Measurements from ENCODE around the gene LGALS3BP. TPM values are rescaled to one million over a fixed set of nuclear protein-coding genes. Genes with fewer than 3 reads are reported as not detected.

LGALS3BP gene
- total RNA-seq, 1 experiment from 2014 or later: 389 TPM

GRCh38 chr17:78997231-78997741, 17.6 kb upstream of the LGALS3BP start (continued):
- TF ChIP-seq ZBTB33 (IDR thresholded peaks at IDR 0.05; ENCODE audit: extremely low read depth, insufficient replicate concordance, low read length) (no peak), EZH2phosphoT487 (IDR thresholded peaks at IDR 0.05; ENCODE audit: borderline replicate concordance) (no peak), JUND (IDR thresholded peaks at IDR 0.05) (no peak)

- Histone ChIP-seq H3K9me2 (ENCODE audit: insufficient read depth) (no peaks in the 10 kb centered on the region), H4K20me1 (ENCODE audit: insufficient read depth) (no peaks in the 10 kb centered on the region; the same call in 1 of the 2 replicates), H2AFZ (ENCODE audit: low read depth, low read length, poor library complexity, severe bottlenecking) (no peak overlapping the region), H3K79me2 (ENCODE audit: insufficient read depth, low read length) (peaks cover 75% of the 10 kb centered on the region), H3K4me2 (ENCODE audit: low read length) (no peak overlapping the region), H3K27me3 (ENCODE audit: insufficient read depth, low read length) (no peaks in the 10 kb centered on the region), H3K9ac (ENCODE audit: low read length) (no peak overlapping the region), H3K4me1 (ENCODE audit: control insufficient read depth in 1 of 2, insufficient read depth in 2 of 2, low read length in 2 of 2) (no peaks in the 10 kb centered on the region), H3K9me3 (ENCODE audit: control insufficient read depth in 1 of 2, insufficient read depth in 1 of 2, low read depth in 1 of 2, low read length in 2 of 2) (no peaks in the 10 kb centered on the region), H3K36me3 (ENCODE audit: control insufficient read depth in 1 of 2, insufficient read depth in 2 of 2, low read length in 2 of 2) (peaks cover 44 to 65% of the 10 kb centered on the region in 2 experiments; a peak in 3 of 4 replicates), H3K27ac (ENCODE audit: low read depth, low read length) (no peak overlapping the region), H3K4me3 (replicated peaks in 1 of 2; ENCODE audit: low read depth in 1 of 2, low read length in 2 of 2) (no peak overlapping the region)
- ATAC-seq (no peak), DNase-seq (ENCODE audit: low read depth, low spot score) (no peak)
- no TSS peak for BruUV-seq (replicated peaks)
- TF ChIP-seq ZFX (IDR thresholded peaks at IDR 0.05): no peak
- TF ChIP-seq TCF7L2 (IDR thresholded peaks at IDR 0.05; ENCODE audit: borderline replicate concordance, extremely low read depth, insufficient read depth, insufficient read length): no peak
- TF ChIP-seq REST (IDR thresholded peaks at IDR 0.05; ENCODE audit: low read depth): no peak
- TF ChIP-seq JUND (IDR thresholded peaks at IDR 0.05): no peak
- no peak for TF ChIP-seq EZH2phosphoT487 (IDR thresholded peaks at IDR 0.05; ENCODE audit: borderline replicate concordance)
- no peak for TF ChIP-seq SRF (IDR thresholded peaks at IDR 0.05; ENCODE audit: low read depth)
- TF ChIP-seq CEBPB (IDR thresholded peaks at IDR 0.05; ENCODE audit: low read depth): no peak
- no peak for TF ChIP-seq SIN3A (IDR thresholded peaks at IDR 0.05; ENCODE audit: low read depth)
- TF ChIP-seq ELF1 (IDR thresholded peaks at IDR 0.05; ENCODE audit: borderline replicate concordance, low read depth): no peak
- no peak for TF ChIP-seq YY1 (IDR thresholded peaks at IDR 0.05; ENCODE audit: extremely low read depth, insufficient replicate concordance, low read depth, low read length)
- TF ChIP-seq CBX3 (IDR thresholded peaks at IDR 0.05; ENCODE audit: low read depth): no peak
- no peak for TF ChIP-seq POLR2A (IDR thresholded peaks at IDR 0.05; ENCODE audit: borderline replicate concordance, extremely low read depth, insufficient read depth, insufficient read length)
- TF ChIP-seq SP1 (IDR thresholded peaks at IDR 0.05; ENCODE audit: low read depth): no peak
- POLR2A ChIA-PET: no interaction called here
- RAD21 ChIA-PET (ENCODE audit: low non-redundant PET in 1 of 2, low total read pairs in 2 of 2, uncharacterized antibody in 2 of 2, unreplicated experiment in 2 of 2): interaction anchor here in 1 of 2 experiments (0.6 kb wide), 1 partner anchor 9 kb away, joined by 3 read pairs; no protein-coding TSS in a partner anchor
- CTCF ChIA-PET: no interaction called here
- intact Hi-C loops (cut with micrococcal nuclease): no loop called here
Measured at GRCh38 chr17:78996781-78997201, 17.1 kb upstream of the LGALS3BP start.
